KMS-11 (cell line): ENCODE measurements around the gene RAI2.

ENCODE experiments used
- H2AFZ ChIP-seq: fragments of 200-600 bp; sonication (generic); 2 replicates; pipeline ENCODE4 v1.6.1; 2016; ENCODE audit warnings: antibody characterized with exemption, mixed run types, low read depth
- H3K27ac ChIP-seq: fragments of 200-600 bp; sonication (generic); 2 replicates; pipeline ENCODE4 v1.6.1; 2016; ENCODE audit warnings: mild to moderate bottlenecking, mixed run types
- H3K27me3 ChIP-seq: fragments of 200-600 bp; sonication (generic); 2 replicates; pipeline ENCODE4 v1.6.1; 2017; ENCODE audit warnings: mild to moderate bottlenecking, low read depth, mixed run types, moderate library complexity; ENCODE audit not compliant: insufficient read depth
- H3K36me3 ChIP-seq: fragments of 200-600 bp; sonication (generic); 2 replicates; pipeline ENCODE4 v1.6.1; 2017; ENCODE audit warnings: mild to moderate bottlenecking, mixed run types; ENCODE audit not compliant: insufficient read depth
- H3K4me1 ChIP-seq: fragments of 200-600 bp; sonication (generic); 2 replicates; pipeline ENCODE4 v1.6.1; 2016; ENCODE audit warnings: mild to moderate bottlenecking, low read depth, mixed run types; ENCODE audit not compliant: poor library complexity, severe bottlenecking
- H3K4me2 ChIP-seq: fragments of 200-600 bp; sonication (generic); 2 replicates; pipeline ENCODE4 v1.7.0; 2016; ENCODE audit warnings: mild to moderate bottlenecking, mixed run types
- H3K4me3 ChIP-seq: fragments of 200-600 bp; sonication (generic); IDR thresholded peaks from 2 replicates; pipeline ENCODE4 v1.6.1; 2017; ENCODE audit warnings: low read depth, low read length, mixed read lengths; ENCODE audit not compliant: insufficient read depth
- H3K79me2 ChIP-seq: fragments of 200-600 bp; sonication (generic); 2 replicates; pipeline ENCODE4 v1.6.1; 2016; ENCODE audit warnings: low read depth, mixed run types; ENCODE audit not compliant: insufficient read depth
- H3K9ac ChIP-seq: fragments of 200-600 bp; sonication (generic); 2 replicates; pipeline ENCODE4 v1.6.1; 2016; ENCODE audit warnings: mild to moderate bottlenecking, mixed run types
- H4K20me1 ChIP-seq: fragments of 200-600 bp; sonication (generic); 2 replicates; pipeline ENCODE4 v1.6.1; 2016; ENCODE audit warnings: mild to moderate bottlenecking, mixed run types; ENCODE audit not compliant: insufficient read depth
- CTCF ChIP-seq: fragments of 200-600 bp; sonication (generic); conservative IDR thresholded peaks from 2 replicates; pipeline ENCODE4 v1.6.1; 2017; ENCODE audit warnings: low read depth, mild to moderate bottlenecking, antibody characterized with exemption, low read length, moderate library complexity, mixed read lengths

The RAI2 gene

DNA sequence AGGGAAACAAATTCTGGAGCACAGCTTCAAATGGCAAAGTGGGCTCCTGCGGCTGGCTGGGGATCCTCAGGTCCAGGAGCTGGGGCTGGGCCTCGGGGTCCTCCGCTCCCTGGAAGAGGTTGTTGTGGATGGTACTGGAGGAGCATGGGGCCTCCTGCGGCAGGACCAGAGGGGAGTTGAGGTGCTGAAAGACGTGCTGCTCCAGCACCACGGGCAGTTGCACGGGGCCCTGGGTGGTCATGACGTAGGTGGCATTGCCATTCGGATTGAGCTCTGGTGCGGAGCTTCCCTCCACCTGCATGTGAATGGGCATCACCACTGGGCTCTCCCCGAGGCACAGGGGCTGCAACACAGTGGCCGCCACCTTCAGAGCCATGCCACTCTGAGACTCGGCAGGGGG, 59.7 kb downstream of the RAI2 start:
- no peak for TF ChIP-seq CTCF
- Histone ChIP-seq H3K36me3 (no peaks in the 10 kb centered on the region), H3K4me1 (no peaks in the 10 kb centered on the region), H3K9ac (no peak overlapping the region), H3K79me2 (no peaks in the 10 kb centered on the region), H4K20me1 (no peaks in the 10 kb centered on the region), H3K27me3 (no peaks in the 10 kb centered on the region), H3K4me3 (no peak overlapping the region), H3K4me2 (no peak overlapping the region), H2AFZ (no peak overlapping the region), H3K27ac (no peak overlapping the region)

- Histone ChIP-seq H3K79me2 (no peaks in the 10 kb centered on the region), H3K9ac (no peak overlapping the region), H3K4me2 (no peak overlapping the region), H3K36me3 (no peaks in the 10 kb centered on the region), H3K4me3 (no peak overlapping the region), H4K20me1 (no peaks in the 10 kb centered on the region), H3K27me3 (no peaks in the 10 kb centered on the region), H2AFZ (no peak overlapping the region), H3K27ac (no peak overlapping the region), H3K4me1 (no peaks in the 10 kb centered on the region)
- TF ChIP-seq CTCF: no peak
These were observed 62.2 kb downstream of the RAI2 start for GRCh38 chrX:17798921-17799320.

DNA sequence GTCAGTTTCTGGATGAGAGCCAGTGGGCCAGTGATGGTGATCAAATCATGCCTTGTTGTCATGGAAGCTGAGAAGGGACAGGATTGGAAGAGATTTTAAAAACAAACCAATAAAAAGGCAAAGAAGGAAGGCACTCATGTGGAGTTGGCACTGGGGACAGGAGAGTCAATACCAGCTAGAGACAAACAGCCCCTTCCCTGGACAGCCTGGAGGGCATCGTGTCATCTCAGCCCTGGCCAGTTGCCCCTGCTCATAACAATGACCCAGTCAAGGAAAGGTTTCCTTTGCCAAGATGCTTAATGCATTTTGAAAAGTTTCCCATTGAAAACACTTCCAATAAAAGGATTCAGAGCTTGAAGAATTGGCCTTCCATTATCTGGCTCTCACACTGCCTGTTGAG, 68.3 kb downstream of the RAI2 start:
- no peak for TF ChIP-seq CTCF
- Histone ChIP-seq H2AFZ (no peak overlapping the region), H3K27me3 (no peaks in the 10 kb centered on the region), H4K20me1 (no peaks in the 10 kb centered on the region), H3K36me3 (no peaks in the 10 kb centered on the region), H3K4me1 (no peaks in the 10 kb centered on the region), H3K27ac (no peak overlapping the region), H3K4me2 (no peak overlapping the region), H3K9ac (no peak overlapping the region), H3K79me2 (no peaks in the 10 kb centered on the region), H3K4me3 (no peak overlapping the region)

- H3K27me3 ChIP-seq: no peaks in the 10 kb centered on the region
- TF ChIP-seq CTCF: no peak
These were observed 72.0 kb downstream of the RAI2 start for GRCh38 chrX:17788956-17789562.

More at GRCh38 chrX:17788956-17789562, 72.0 kb downstream of the RAI2 start:
- H3K36me3 ChIP-seq: no peaks in the 10 kb centered on the region
- no peak overlapping the region for H3K4me3 ChIP-seq
- no peaks in the 10 kb centered on the region for H4K20me1 ChIP-seq
- no peak overlapping the region for H2AFZ ChIP-seq
- H3K79me2 ChIP-seq: no peaks in the 10 kb centered on the region
- H3K4me2 ChIP-seq: no peak overlapping the region
- no peak overlapping the region for H3K9ac ChIP-seq
- H3K27ac ChIP-seq: no peak overlapping the region
- H3K4me1 ChIP-seq: no peaks in the 10 kb centered on the region
